ENCODE data around the gene DCAF8.

The DCAF8 gene

GRCh38 chr1:160256396-160257046 is 5.8 kb downstream of the DCAF8 start:
- no peak overlapping the region for H3K4me3 ChIP-seq (ENCODE audit: low read depth, low read length)
- DNase-seq (ENCODE audit: low read depth): peak; percentile 78
- in situ Hi-C loops (cut with HindIII; ENCODE audit: low sequenced_read_pairs): no loop called here
- no peak for TF ChIP-seq CTCF (IDR thresholded peaks at IDR 0.05; ENCODE audit: low read depth, low read length, missing control alignments)

- no peak overlapping the region for H3K4me3 ChIP-seq (ENCODE audit: low read depth, low read length)
- DNase-seq (ENCODE audit: low read depth): no peak
- no peak for TF ChIP-seq CTCF (IDR thresholded peaks at IDR 0.05; ENCODE audit: low read depth, low read length, missing control alignments)
- in situ Hi-C loops (cut with HindIII; ENCODE audit: low sequenced_read_pairs): no loop called here
Measured at GRCh38 chr1:160255781-160256300, 6.5 kb downstream of the DCAF8 start.

- in situ Hi-C loops (cut with HindIII; ENCODE audit: low sequenced_read_pairs): no loop called here
- TF ChIP-seq CTCF (IDR thresholded peaks at IDR 0.05; ENCODE audit: low read depth, low read length, missing control alignments): peak; percentile 73
- no peak overlapping the region for H3K4me3 ChIP-seq (ENCODE audit: low read depth, low read length)
- DNase-seq (ENCODE audit: low read depth): peak; percentile 61
Measured at GRCh38 chr1:160251687-160252526, 10.4 kb downstream of the DCAF8 start.

GRCh38 chr1:160251011-160251410 is 11.3 kb downstream of the DCAF8 start:
- no peak for TF ChIP-seq CTCF (IDR thresholded peaks at IDR 0.05; ENCODE audit: low read depth, low read length, missing control alignments)
- no peak overlapping the region for H3K4me3 ChIP-seq (ENCODE audit: low read depth, low read length)
- in situ Hi-C loops (cut with HindIII; ENCODE audit: low sequenced_read_pairs): no loop called here
- no peak for DNase-seq (ENCODE audit: low read depth)

- no peak for DNase-seq (ENCODE audit: low read depth)
- TF ChIP-seq CTCF (IDR thresholded peaks at IDR 0.05; ENCODE audit: low read depth, low read length, missing control alignments): no peak
- H3K4me3 ChIP-seq (ENCODE audit: low read depth, low read length): no peak overlapping the region
- in situ Hi-C loops (cut with HindIII; ENCODE audit: low sequenced_read_pairs): no loop called here
Measured at GRCh38 chr1:160247053-160247452, 15.3 kb downstream of the DCAF8 start.

- DNase-seq (ENCODE audit: low read depth): no peak
- H3K4me3 ChIP-seq (ENCODE audit: low read depth, low read length): no peak overlapping the region
- TF ChIP-seq CTCF (IDR thresholded peaks at IDR 0.05; ENCODE audit: low read depth, low read length, missing control alignments): no peak
- in situ Hi-C loops (cut with HindIII; ENCODE audit: low sequenced_read_pairs): no loop called here
Measured at GRCh38 chr1:160245434-160245833, 16.9 kb downstream of the DCAF8 start.
